ENCODE results near the gene RFC5. TPM values are rescaled to one million over a fixed set of nuclear protein-coding genes. Genes with fewer than 3 reads are reported as not detected.
"Not testable (repeated sequence)": the region's sequence is repeated elsewhere in the genome, so short reads cannot be mapped to it uniquely, and the experiment has no call there.

The RFC5 gene
- total RNA-seq, 8 experiments from 2014 or later: 4.9 to 37.4 (median 15.9) TPM

DNA sequence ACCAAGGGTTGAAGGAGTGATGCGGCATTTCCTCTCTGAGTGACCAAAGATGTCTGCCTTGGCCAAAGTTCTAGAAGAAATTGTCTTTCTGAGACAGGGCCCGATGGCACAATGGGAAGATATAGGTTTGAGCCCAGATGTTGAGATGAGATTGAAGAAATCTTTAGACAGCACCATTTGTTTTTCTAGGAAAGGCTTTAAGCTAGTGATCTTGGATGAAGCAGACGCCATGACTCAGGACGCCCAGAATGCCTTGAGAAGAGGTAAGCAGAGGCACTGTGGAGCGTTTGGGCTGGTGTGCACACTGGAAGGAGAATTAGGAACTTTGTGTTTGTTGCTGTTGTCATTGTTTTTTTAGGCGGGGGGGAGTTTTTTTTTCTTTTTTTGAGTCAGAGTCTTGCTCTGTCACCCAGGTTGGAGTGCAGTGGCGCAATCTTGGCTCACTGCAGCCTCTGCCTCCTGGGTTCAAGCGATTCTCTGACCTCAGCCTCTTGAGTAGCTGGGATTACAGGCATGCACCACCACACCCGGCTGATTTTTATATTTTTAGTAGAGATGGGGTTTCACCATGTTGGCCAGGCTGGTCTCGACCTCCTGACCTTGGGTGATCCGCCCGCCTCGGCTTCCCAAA, 5.7 kb downstream of the RFC5 start:
- H3K4me3 ChIP-seq; ATAC-seq (replicated peaks in 6 of 8); H3K4me1 ChIP-seq (replicated peaks in 1 of 2); H3K27ac ChIP-seq: not testable (repeated sequence)
- WGBS, 10 experiments: 79 to 100% (median 94%) methylated on average over 2 to 12 of the region's 13 CpGs; no CpG with 5 or more reads in 2 of the 10 experiments
- in situ Hi-C loops (cut with MboI; ENCODE audit: low pct_unique_long_range_greater_than_20kb in 2 of 9, low sequenced_read_pairs in 9 of 9, unreplicated experiment in 9 of 9): loop anchor here in 1 of 9 experiments (10.0 kb wide), 1 partner anchor 147 kb away; no protein-coding TSS in a partner anchor

- no peak for ATAC-seq (replicated peaks in 6 of 8)
- Histone ChIP-seq H3K27ac (no peak overlapping the region), H3K4me3 (no peak overlapping the region), H3K4me1 (replicated peaks in 1 of 2) (peaks cover 0 to 1% of the 10 kb centered on the region in 2 donors)
- 75 to 100% (median 94%) methylated on average over 1 to 3 of the region's 3 CpGs; no CpG with 5 or more reads in 4 of the 10 experiments for WGBS, 10 experiments
- in situ Hi-C loops (cut with MboI; ENCODE audit: low pct_unique_long_range_greater_than_20kb in 2 of 9, low sequenced_read_pairs in 9 of 9, unreplicated experiment in 9 of 9): loop anchor here in 1 of 9 experiments (10.0 kb wide), 1 partner anchor 148 kb away; no protein-coding TSS in a partner anchor
Observed at GRCh38 chr12:118022728-118023109, 6.2 kb downstream of the RFC5 start.

- ATAC-seq (replicated peaks in 6 of 8): no peak
- no peak overlapping the region for H3K4me3 ChIP-seq
- H3K27ac ChIP-seq: no peak overlapping the region
- WGBS, 10 experiments: 80 to 100% (median 97%) methylated on average over 1 to 4 of the region's 9 CpGs; no CpG with 5 or more reads in 4 of the 10 experiments
- in situ Hi-C loops (cut with MboI; ENCODE audit: low pct_unique_long_range_greater_than_20kb in 2 of 9, low sequenced_read_pairs in 9 of 9, unreplicated experiment in 9 of 9): loop anchor here in 1 of 9 experiments (10.0 kb wide), 1 partner anchor 149 kb away; no protein-coding TSS in a partner anchor
- no peaks in the 10 kb centered on the region for H3K4me1 ChIP-seq (replicated peaks in 1 of 2)
Observed at GRCh38 chr12:118023301-118023860, 6.9 kb downstream of the RFC5 start.

- no peak for ATAC-seq (replicated peaks in 6 of 8)
- no peaks in the 10 kb centered on the region for H3K4me1 ChIP-seq (replicated peaks in 1 of 2)
- H3K4me3 ChIP-seq: no peak overlapping the region
- no peak overlapping the region for H3K27ac ChIP-seq
- in situ Hi-C loops (cut with MboI; ENCODE audit: low pct_unique_long_range_greater_than_20kb in 2 of 9, low sequenced_read_pairs in 9 of 9, unreplicated experiment in 9 of 9): loop anchor here in 2 of 9 experiments (10.0 to 25.0 kb wide), 2 partner anchors 150 to 163 kb away; no protein-coding TSS in a partner anchor
- 68 to 100% (median 92%) methylated on average over 1 to 4 of the region's 4 CpGs; no CpG with 5 or more reads in 3 of the 10 experiments for WGBS, 10 experiments
Observed at GRCh38 chr12:118025168-118025567, 8.7 kb downstream of the RFC5 start.

- no peak for ATAC-seq (replicated peaks in 6 of 8)
- H3K27ac ChIP-seq: no peak overlapping the region
- peaks cover 0 to 8% of the 10 kb centered on the region in 2 donors for H3K4me1 ChIP-seq (replicated peaks in 1 of 2)
- WGBS, 10 experiments: 97 to 100% (median 100%) methylated on average over 1 to 4 of the region's 5 CpGs; no CpG with 5 or more reads in 7 of the 10 experiments
- H3K4me3 ChIP-seq: no peak overlapping the region
- in situ Hi-C loops (cut with MboI; ENCODE audit: low pct_unique_long_range_greater_than_20kb in 2 of 9, low sequenced_read_pairs in 9 of 9, unreplicated experiment in 9 of 9): loop anchor here in 2 of 9 experiments (10.0 to 25.0 kb wide), 2 partner anchors 154 to 167 kb away; no protein-coding TSS in a partner anchor
Observed at GRCh38 chr12:118029166-118029565, 12.7 kb downstream of the RFC5 start.

GRCh38 chr12:118032188-118032587, 15.7 kb downstream of the RFC5 start:
- 91 to 100% (median 100%) methylated on average over 1 to 7 of the region's 7 CpGs for WGBS, 10 experiments
- ATAC-seq (replicated peaks in 6 of 8): no peak
- H3K27ac ChIP-seq: no peak overlapping the region
- peaks cover 0 to 8% of the 10 kb centered on the region in 2 donors for H3K4me1 ChIP-seq (replicated peaks in 1 of 2)
- in situ Hi-C loops (cut with MboI; ENCODE audit: low pct_unique_long_range_greater_than_20kb in 2 of 9, low sequenced_read_pairs in 9 of 9, unreplicated experiment in 9 of 9): loop anchor here in 2 of 9 experiments (10.0 to 25.0 kb wide), 2 partner anchors 157 to 170 kb away; no protein-coding TSS in a partner anchor
- H3K4me3 ChIP-seq: no peak overlapping the region

DNA sequence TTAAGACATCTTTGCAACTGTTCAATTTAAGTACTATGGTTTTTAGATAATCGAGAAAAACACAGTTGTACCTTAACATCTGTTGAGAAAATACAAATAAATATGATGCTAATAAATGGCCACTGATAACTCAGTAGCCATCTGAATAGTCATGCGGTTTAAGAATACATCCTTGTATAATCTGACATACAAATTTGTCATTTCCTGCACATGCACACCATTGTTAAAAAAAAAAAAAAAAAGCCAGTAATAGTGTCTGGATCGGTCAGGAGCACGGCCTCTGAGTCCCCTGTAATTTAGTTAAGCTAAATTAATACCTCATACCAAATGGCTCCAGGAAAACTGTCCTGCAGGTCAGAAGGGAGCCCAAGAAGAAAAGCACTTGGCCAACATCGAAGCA, 16.8 kb downstream of the RFC5 start:
- Histone ChIP-seq H3K4me3 (no peak overlapping the region), H3K4me1 (replicated peaks in 1 of 2) (peaks cover 0 to 8% of the 10 kb centered on the region in 2 donors), H3K27ac (no peak overlapping the region)
- ATAC-seq (replicated peaks in 6 of 8): no peak
- in situ Hi-C loops (cut with MboI; ENCODE audit: low pct_unique_long_range_greater_than_20kb in 2 of 9, low sequenced_read_pairs in 9 of 9, unreplicated experiment in 9 of 9): loop anchor here in 2 of 9 experiments (10.0 to 25.0 kb wide), 2 partner anchors 159 to 171 kb away; no protein-coding TSS in a partner anchor
- 36 to 96% (median 79%) methylated on average over 2 to 5 of the region's 5 CpGs; no CpG with 5 or more reads in 1 of the 10 experiments for WGBS, 10 experiments

DNA sequence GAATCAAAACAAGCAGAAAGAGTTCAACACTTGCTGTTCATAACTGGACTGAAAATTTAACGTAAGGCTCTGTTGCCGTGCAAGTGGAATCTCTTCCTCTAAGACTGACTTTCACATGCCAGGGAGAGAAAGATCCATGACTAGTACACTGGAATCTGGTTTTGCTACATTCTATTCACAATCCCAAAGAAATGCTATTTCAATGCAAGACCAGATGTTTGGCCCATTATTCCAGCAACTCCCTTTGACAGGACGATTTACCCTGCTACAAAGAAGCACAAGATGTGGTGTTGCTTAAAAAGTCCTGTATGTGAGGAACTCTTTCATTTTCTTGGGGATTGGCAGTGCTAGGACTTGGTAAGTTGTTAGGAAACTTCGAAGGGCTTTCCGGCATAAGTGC, 17.4 kb downstream of the RFC5 start:
- ATAC-seq (replicated peaks in 6 of 8): peak in 3 of 8 experiments; percentile 31 to 62 (median 34)
- Histone ChIP-seq H3K4me1 (replicated peaks in 1 of 2) (peaks cover 0 to 8% of the 10 kb centered on the region in 2 donors), H3K4me3 (no peak overlapping the region), H3K27ac (no peak overlapping the region)
- in situ Hi-C loops (cut with MboI; ENCODE audit: low pct_unique_long_range_greater_than_20kb in 2 of 9, low sequenced_read_pairs in 9 of 9, unreplicated experiment in 9 of 9): loop anchor here in 2 of 9 experiments (10.0 to 25.0 kb wide), 2 partner anchors 159 to 172 kb away; no protein-coding TSS in a partner anchor
- 0 to 100% (median 67%) methylated on average over 1 to 5 of the region's 5 CpGs; no CpG with 5 or more reads in 2 of the 10 experiments for WGBS, 10 experiments

- peaks cover 0 to 8% of the 10 kb centered on the region in 2 donors for H3K4me1 ChIP-seq (replicated peaks in 1 of 2)
- no peak overlapping the region for H3K4me3 ChIP-seq
- ATAC-seq (replicated peaks in 6 of 8): peak; percentile 54 to 96 (median 82)
- in situ Hi-C loops (cut with MboI; ENCODE audit: low pct_unique_long_range_greater_than_20kb in 2 of 9, low sequenced_read_pairs in 9 of 9, unreplicated experiment in 9 of 9): loop anchor here in 2 of 9 experiments (10.0 to 25.0 kb wide), 2 partner anchors 160 to 172 kb away; no protein-coding TSS in a partner anchor
- WGBS, 10 experiments: 59 to 100% (median 92%) methylated on average over 2 to 5 of the region's 5 CpGs; no CpG with 5 or more reads in 2 of the 10 experiments
- H3K27ac ChIP-seq: no peak overlapping the region
Observed at GRCh38 chr12:118034429-118035189, 18.1 kb downstream of the RFC5 start.

- 33 to 100% (median 77%) methylated on average over 1 to 7 of the region's 9 CpGs; no CpG with 5 or more reads in 2 of the 10 experiments for WGBS, 10 experiments
- in situ Hi-C loops (cut with MboI; ENCODE audit: low pct_unique_long_range_greater_than_20kb in 2 of 9, low sequenced_read_pairs in 9 of 9, unreplicated experiment in 9 of 9): loop anchor here in 2 of 9 experiments (10.0 to 25.0 kb wide), 2 partner anchors 161 to 173 kb away; no protein-coding TSS in a partner anchor
- Histone ChIP-seq H3K27ac (no peak overlapping the region), H3K4me3 (no peak overlapping the region), H3K4me1 (replicated peaks in 1 of 2) (peaks cover 0 to 8% of the 10 kb centered on the region in 2 donors)
- peak in 7 of 8 experiments; percentile 34 to 80 (median 67) for ATAC-seq (replicated peaks in 6 of 8)
Observed at GRCh38 chr12:118035190-118036041, 18.9 kb downstream of the RFC5 start.

- WGBS, 10 experiments: 40 to 100% (median 93%) methylated on average over 1 to 7 of the region's 11 CpGs; no CpG with 5 or more reads in 4 of the 10 experiments
- ATAC-seq (replicated peaks in 6 of 8): no peak
- Histone ChIP-seq H3K27ac (no peak overlapping the region), H3K4me3 (no peak overlapping the region), H3K4me1 (replicated peaks in 1 of 2) (peaks cover 0 to 8% of the 10 kb centered on the region in 2 donors)
- in situ Hi-C loops (cut with MboI; ENCODE audit: low pct_unique_long_range_greater_than_20kb in 2 of 9, low sequenced_read_pairs in 9 of 9, unreplicated experiment in 9 of 9): loop anchor here in 2 of 9 experiments (10.0 to 25.0 kb wide), 2 partner anchors 162 to 175 kb away; no protein-coding TSS in a partner anchor
Observed at GRCh38 chr12:118036672-118037411, 20.3 kb downstream of the RFC5 start.

Data from motor neuron (in vitro differentiated cells).